Nephron (organoid): Measurements from ENCODE around the gene PRKCA.

Experiments used
- H3K27ac Mint-ChIP-seq, 3 experiments: 2 replicates each; pipeline ENCODE4 v1.8.0; 2020; ENCODE audit warnings: mixed read lengths in 3 of 3, mild to moderate bottlenecking in 2 of 3, moderate library complexity in 1 of 3
- H3K27me3 Mint-ChIP-seq: 2 replicates; pipeline ENCODE4 v1.8.0; 2021; ENCODE audit warnings: low read depth, mild to moderate bottlenecking, moderate library complexity, mixed read lengths
- H3K36me3 Mint-ChIP-seq: 2 replicates; pipeline ENCODE4 v1.8.0; 2020; ENCODE audit warnings: low read depth, mixed read lengths
- H3K4me1 Mint-ChIP-seq: 2 replicates; pipeline ENCODE4 v1.8.0; 2020; ENCODE audit warnings: mixed read lengths
- H3K4me3 Mint-ChIP-seq, 3 experiments: 2 replicates each; pipeline ENCODE4 v1.8.0; 2020; ENCODE audit warnings: mild to moderate bottlenecking in 3 of 3, mixed read lengths in 3 of 3, moderate library complexity in 2 of 3
- H3K9me3 Mint-ChIP-seq: 2 replicates; pipeline ENCODE4 v1.8.0; 2020; ENCODE audit warnings: mixed read lengths
- TF ChIP-seq, protein P1 (sequence below), 3 experiments: fragments of 200-600 bp; sonication (generic); IDR thresholded peaks; one replicate each; pipeline ENCODE4 v1.5.0; 2021; ENCODE audit warnings: antibody characterized with exemption in 3 of 3; ENCODE audit not compliant: unreplicated experiment in 3 of 3

The PRKCA gene

DNA sequence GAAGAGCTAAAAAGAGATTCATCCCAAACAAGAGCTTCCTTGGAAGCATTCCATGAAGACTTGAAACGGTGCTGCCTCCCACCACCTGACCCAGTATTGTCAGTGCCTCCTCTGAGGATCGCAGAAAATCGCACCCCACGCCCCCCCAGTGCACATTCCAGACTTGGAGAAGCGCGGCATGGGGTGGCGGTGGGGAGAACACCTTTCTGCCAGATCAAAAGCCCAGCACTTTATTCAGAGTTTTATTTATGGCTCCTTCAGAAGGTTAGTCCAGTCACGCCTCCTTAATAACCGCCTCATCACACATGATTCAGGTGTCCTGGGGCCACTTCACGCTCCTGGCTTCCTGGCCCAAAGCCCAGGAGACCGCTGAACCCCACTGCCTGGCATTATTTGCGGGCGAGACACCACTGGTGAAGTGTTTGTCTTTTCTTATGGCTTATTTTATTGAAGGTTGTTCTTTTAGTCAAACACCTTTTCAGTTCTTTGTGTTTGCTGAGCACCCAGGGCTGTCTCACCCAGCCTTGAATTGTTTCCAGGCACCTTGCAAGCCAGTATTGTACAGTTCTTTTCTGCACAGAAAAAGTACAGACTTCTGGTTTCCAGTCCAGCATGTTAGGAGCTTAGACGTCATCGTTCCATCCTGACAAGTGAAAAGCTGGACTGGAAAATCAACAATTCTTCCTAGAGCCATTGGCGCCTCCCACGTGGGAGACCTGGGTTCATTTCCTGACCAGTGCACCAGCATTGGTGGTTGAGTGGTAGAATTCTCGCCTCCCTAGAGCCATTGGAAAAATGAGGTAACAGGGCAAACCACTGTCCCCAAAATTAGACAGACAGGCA, 452.9 kb downstream of the PRKCA start:
- H3K4me3 Mint-ChIP-seq = no peak overlapping the region
- no peak overlapping the region for H3K27ac Mint-ChIP-seq
- TF ChIP-seq, protein P1, sequence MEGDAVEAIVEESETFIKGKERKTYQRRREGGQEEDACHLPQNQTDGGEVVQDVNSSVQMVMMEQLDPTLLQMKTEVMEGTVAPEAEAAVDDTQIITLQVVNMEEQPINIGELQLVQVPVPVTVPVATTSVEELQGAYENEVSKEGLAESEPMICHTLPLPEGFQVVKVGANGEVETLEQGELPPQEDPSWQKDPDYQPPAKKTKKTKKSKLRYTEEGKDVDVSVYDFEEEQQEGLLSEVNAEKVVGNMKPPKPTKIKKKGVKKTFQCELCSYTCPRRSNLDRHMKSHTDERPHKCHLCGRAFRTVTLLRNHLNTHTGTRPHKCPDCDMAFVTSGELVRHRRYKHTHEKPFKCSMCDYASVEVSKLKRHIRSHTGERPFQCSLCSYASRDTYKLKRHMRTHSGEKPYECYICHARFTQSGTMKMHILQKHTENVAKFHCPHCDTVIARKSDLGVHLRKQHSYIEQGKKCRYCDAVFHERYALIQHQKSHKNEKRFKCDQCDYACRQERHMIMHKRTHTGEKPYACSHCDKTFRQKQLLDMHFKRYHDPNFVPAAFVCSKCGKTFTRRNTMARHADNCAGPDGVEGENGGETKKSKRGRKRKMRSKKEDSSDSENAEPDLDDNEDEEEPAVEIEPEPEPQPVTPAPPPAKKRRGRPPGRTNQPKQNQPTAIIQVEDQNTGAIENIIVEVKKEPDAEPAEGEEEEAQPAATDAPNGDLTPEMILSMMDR (IDR thresholded peaks at IDR 0.05; ENCODE audit: unreplicated experiment in 3 of 3) = no peak
- H3K36me3 Mint-ChIP-seq = peaks cover 22% of the 10 kb centered on the region
- H3K27me3 Mint-ChIP-seq = peaks cover 13% of the 10 kb centered on the region
- H3K4me1 Mint-ChIP-seq = peaks cover 17% of the 10 kb centered on the region
- no peaks in the 10 kb centered on the region for H3K9me3 Mint-ChIP-seq

DNA sequence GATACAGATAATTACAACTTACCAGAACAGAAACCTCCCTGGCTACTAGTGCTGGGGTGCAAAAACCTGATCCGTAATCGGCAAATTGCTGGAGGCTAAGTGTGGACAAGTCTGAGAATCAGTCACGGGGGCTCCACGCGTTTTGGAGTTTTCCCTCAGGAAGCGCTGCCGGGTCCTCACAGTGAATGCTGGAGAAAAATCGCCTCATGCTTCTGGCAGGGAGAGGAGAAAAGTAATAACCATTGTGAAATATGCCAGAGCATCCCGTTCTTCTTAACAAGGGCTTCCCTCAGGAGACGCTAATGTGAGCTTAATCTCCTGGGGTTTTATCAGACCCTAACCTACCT, 453.5 kb downstream of the PRKCA start:
- Mint-ChIP-seq H3K36me3 (peaks cover 22% of the 10 kb centered on the region), H3K9me3 (no peaks in the 10 kb centered on the region), H3K27me3 (peaks cover 13% of the 10 kb centered on the region), H3K4me1 (peaks cover 17% of the 10 kb centered on the region), H3K4me3 (no peak overlapping the region), H3K27ac (no peak overlapping the region)
- TF ChIP-seq, protein P1 (IDR thresholded peaks at IDR 0.05; ENCODE audit: unreplicated experiment in 3 of 3) = no peak

DNA sequence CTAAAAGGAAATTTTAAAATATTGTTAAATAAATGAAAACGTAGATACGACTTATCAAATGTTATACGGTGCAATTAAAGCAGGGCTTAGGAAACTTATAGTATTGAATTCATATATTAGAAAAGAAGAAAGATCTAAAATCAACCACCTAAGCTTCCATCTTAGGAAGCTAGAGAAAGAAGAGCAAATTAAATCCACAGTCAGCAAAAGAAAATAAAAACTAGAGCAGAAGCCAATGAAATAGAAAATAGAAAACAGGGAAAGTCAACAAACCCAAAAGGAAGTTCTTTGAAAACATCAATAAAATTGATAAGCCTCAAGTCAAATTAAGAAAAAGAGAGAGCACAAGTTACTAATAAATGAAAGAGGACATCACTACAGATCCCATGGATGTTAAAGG, 457.9 kb downstream of the PRKCA start:
- Mint-ChIP-seq H3K27me3 (peaks cover 6% of the 10 kb centered on the region), H3K36me3 (peaks cover 5% of the 10 kb centered on the region), H3K9me3 (no peaks in the 10 kb centered on the region), H3K4me3 (no peak overlapping the region), H3K27ac (no peak overlapping the region), H3K4me1 (peaks cover 18% of the 10 kb centered on the region)
- TF ChIP-seq, protein P1 (IDR thresholded peaks at IDR 0.05; ENCODE audit: unreplicated experiment in 3 of 3) = no peak

DNA sequence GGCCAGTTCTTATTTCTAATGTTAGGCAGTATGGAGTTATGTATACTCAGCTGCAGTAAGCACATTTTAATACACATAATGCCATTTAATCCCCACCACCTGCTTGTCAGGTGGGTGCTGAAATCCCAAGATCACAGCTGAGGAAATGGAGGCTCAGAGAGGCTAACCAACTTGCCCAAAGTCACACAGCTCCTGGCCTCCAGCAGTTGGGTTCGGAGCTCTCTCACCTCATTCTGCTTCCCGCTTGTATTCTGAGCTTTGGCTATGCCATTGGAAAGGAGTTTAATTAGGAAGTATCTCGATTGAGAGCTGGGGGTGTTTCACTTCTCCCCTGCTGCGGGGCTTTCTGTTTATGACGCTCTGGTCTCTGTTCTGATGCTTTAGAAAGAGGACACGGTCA, 459.9 kb downstream of the PRKCA start:
- peaks cover 8% of the 10 kb centered on the region for H3K4me1 Mint-ChIP-seq
- peaks cover 6% of the 10 kb centered on the region for H3K27me3 Mint-ChIP-seq
- H3K4me3 Mint-ChIP-seq = no peak overlapping the region
- H3K27ac Mint-ChIP-seq = no peak overlapping the region
- peaks cover 2% of the 10 kb centered on the region for H3K36me3 Mint-ChIP-seq
- no peaks in the 10 kb centered on the region for H3K9me3 Mint-ChIP-seq
- TF ChIP-seq, protein P1 (IDR thresholded peaks at IDR 0.05; ENCODE audit: unreplicated experiment in 3 of 3) = no peak

DNA sequence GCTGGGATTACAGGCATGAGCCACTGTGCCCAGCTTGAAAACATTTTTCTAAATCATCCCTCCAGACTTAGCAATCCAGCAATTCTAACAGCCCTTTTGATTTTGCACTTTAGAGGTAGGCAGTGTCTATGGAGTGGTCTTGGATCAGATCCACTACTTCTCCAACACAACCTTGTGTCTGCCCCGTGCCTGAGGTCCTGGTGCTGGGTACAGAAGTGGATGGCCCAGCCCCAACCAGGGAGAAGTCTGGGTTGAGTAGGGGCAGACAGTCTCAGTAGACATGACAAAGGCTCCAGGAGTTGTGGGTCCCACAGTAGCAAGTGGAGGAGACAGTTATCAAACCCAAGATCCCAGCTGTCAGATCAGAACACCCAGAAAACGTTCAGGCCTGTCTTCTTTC, 460.6 kb downstream of the PRKCA start:
- Mint-ChIP-seq H3K4me1 (peaks cover 8% of the 10 kb centered on the region), H3K4me3 (no peak overlapping the region), H3K9me3 (peaks cover 2% of the 10 kb centered on the region), H3K36me3 (peaks cover 6% of the 10 kb centered on the region), H3K27ac (no peak overlapping the region), H3K27me3 (peaks cover 6% of the 10 kb centered on the region)
- TF ChIP-seq, protein P1 (IDR thresholded peaks at IDR 0.05; ENCODE audit: unreplicated experiment in 3 of 3) = no peak

DNA sequence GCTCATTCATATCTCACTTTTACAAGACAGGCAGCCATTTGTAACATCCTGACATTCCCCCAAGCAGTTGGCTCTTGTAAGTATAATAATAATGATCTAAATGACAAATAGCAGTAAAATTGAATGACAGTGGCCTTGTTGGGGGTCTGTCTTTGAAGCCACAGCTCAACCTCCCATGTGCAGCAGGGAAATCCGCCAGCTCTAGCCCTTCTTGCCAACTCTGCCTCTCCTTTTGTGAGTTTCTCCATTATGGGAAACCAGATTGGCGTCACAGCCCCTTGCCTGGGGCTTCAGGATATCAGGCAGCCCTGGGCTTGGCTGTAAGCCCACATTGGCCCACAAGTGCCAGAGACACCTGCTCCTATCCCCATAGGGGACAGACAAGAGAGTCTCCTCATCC, 462.1 kb downstream of the PRKCA start:
- no peak overlapping the region for H3K27ac Mint-ChIP-seq
- H3K36me3 Mint-ChIP-seq = peaks cover 6% of the 10 kb centered on the region
- H3K9me3 Mint-ChIP-seq = peaks cover 2% of the 10 kb centered on the region
- no peak overlapping the region for H3K4me3 Mint-ChIP-seq
- H3K27me3 Mint-ChIP-seq = no peaks in the 10 kb centered on the region
- H3K4me1 Mint-ChIP-seq = peaks cover 8% of the 10 kb centered on the region
- TF ChIP-seq, protein P1 (IDR thresholded peaks at IDR 0.05; ENCODE audit: unreplicated experiment in 3 of 3) = no peak
